SK-N-MC (cell line): ENCODE results near the gene SPRING1.
"Not testable (repeated sequence)": the region's sequence is repeated elsewhere in the genome, so short reads cannot be mapped to it uniquely, and the experiment has no call there.

Source experiments
- EZH2 ChIP-seq: fragments of 200-600 bp; sonication (generic); IDR thresholded peaks from one replicate; pipeline ENCODE4 v1.6.1; 2017; ENCODE audit warnings: antibody characterized with exemption
- FOXP2 ChIP-seq: optimal IDR thresholded peaks from 2 replicates; pipeline ENCODE3; 2011; ENCODE audit warnings: mild to moderate bottlenecking, moderate library complexity; ENCODE audit not compliant: insufficient read depth; ENCODE audit errors: extremely low read length, control extremely low read depth
- POLR2AphosphoS5 ChIP-seq: IDR thresholded peaks from 2 replicates; pipeline ENCODE4 v1.6.1; 2012; ENCODE audit warnings: mild to moderate bottlenecking, low read depth, low read length, borderline replicate concordance

DNA sequence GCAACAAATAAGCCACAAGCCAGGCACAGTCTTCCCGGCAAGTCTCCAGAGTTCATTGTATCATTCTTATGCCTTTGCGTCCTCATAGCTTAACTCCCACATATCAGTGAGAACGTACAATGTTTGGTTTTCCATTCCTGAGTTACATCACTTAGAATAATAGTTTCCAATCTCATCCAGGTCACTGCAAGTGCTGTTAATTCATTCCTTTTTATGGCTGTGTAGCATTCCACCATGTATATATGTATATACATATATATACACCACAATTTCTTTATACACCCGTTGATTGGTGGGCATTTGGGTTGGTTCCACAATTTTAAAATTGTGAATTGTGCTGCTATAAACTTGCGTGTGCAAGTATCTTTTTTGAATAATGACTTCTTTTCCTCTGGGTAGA, 16.2 kb upstream of the SPRING1 start:
- not testable (repeated sequence) for TF ChIP-seq POLR2AphosphoS5, EZH2, FOXP2
